GM19193 (cell line): Measurements from ENCODE around the gene CHCHD3.

Experiments used
- POLR2A ChIP-seq: IDR thresholded peaks from 4 replicates; pipeline ENCODE4 v1.6.1; 2011; ENCODE audit not compliant: insufficient read depth, insufficient read length; ENCODE audit errors: extremely low read depth

Gene CHCHD3

GRCh38 chr7:132891554-132891953 lies 190.3 kb downstream of the CHCHD3 start:
- no peak for TF ChIP-seq POLR2A

GRCh38 chr7:132882714-132883428 lies 199.0 kb downstream of the CHCHD3 start:
- TF ChIP-seq POLR2A, result no peak

GRCh38 chr7:132881317-132881716 lies 200.6 kb downstream of the CHCHD3 start:
- TF ChIP-seq POLR2A, result no peak

GRCh38 chr7:132879579-132879978 lies 202.3 kb downstream of the CHCHD3 start:
- no peak for TF ChIP-seq POLR2A

GRCh38 chr7:132878204-132878919 lies 203.5 kb downstream of the CHCHD3 start:
- TF ChIP-seq POLR2A, result no peak

GRCh38 chr7:132877573-132877972 lies 204.3 kb downstream of the CHCHD3 start:
- TF ChIP-seq POLR2A, result no peak

GRCh38 chr7:132876576-132876975 lies 205.3 kb downstream of the CHCHD3 start:
- TF ChIP-seq POLR2A, result no peak

- no peak for TF ChIP-seq POLR2A
These were observed 209.9 kb downstream of the CHCHD3 start for GRCh38 chr7:132872034-132872433.

- TF ChIP-seq POLR2A, result no peak
These were observed 210.5 kb downstream of the CHCHD3 start for GRCh38 chr7:132871419-132871818.

GRCh38 chr7:132869166-132869861 lies 212.6 kb downstream of the CHCHD3 start:
- no peak for TF ChIP-seq POLR2A

GRCh38 chr7:132866551-132866950 lies 215.3 kb downstream of the CHCHD3 start:
- no peak for TF ChIP-seq POLR2A

- no peak for TF ChIP-seq POLR2A
These were observed 215.8 kb downstream of the CHCHD3 start for GRCh38 chr7:132866144-132866531.

- no peak for TF ChIP-seq POLR2A
These were observed 216.3 kb downstream of the CHCHD3 start for GRCh38 chr7:132865366-132866143.

- TF ChIP-seq POLR2A, result no peak
These were observed 219.8 kb downstream of the CHCHD3 start for GRCh38 chr7:132861940-132862554.
